SK-N-DZ (cell line): ENCODE measurements around the gene CLCA1. TPM values are rescaled to one million over a fixed set of nuclear protein-coding genes. Genes with fewer than 3 reads are reported as not detected.

Source experiments
- DNase-seq: peaks from one replicate; pipeline ENCODE4 v3.0.0-alpha.2; 2015; ENCODE audit warnings: low spot score
- polyA plus RNA-seq, 2 experiments: library from polyadenylated mRNA; depleted of rRNA; stranded (reverse); fragments of >200 nt; gene quantifications; 2 replicates each; pipeline ENCODE4 v1.2.3, GENCODE V29; 2014

The CLCA1 gene, protein sequence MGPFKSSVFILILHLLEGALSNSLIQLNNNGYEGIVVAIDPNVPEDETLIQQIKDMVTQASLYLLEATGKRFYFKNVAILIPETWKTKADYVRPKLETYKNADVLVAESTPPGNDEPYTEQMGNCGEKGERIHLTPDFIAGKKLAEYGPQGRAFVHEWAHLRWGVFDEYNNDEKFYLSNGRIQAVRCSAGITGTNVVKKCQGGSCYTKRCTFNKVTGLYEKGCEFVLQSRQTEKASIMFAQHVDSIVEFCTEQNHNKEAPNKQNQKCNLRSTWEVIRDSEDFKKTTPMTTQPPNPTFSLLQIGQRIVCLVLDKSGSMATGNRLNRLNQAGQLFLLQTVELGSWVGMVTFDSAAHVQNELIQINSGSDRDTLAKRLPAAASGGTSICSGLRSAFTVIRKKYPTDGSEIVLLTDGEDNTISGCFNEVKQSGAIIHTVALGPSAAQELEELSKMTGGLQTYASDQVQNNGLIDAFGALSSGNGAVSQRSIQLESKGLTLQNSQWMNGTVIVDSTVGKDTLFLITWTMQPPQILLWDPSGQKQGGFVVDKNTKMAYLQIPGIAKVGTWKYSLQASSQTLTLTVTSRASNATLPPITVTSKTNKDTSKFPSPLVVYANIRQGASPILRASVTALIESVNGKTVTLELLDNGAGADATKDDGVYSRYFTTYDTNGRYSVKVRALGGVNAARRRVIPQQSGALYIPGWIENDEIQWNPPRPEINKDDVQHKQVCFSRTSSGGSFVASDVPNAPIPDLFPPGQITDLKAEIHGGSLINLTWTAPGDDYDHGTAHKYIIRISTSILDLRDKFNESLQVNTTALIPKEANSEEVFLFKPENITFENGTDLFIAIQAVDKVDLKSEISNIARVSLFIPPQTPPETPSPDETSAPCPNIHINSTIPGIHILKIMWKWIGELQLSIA
- not detected in 2 replicates for polyA plus RNA-seq (2014; cell fraction: cytosol; rRNA removed)
- not detected in 2 replicates for polyA plus RNA-seq (2014; cell fraction: nucleus; rRNA removed)

DNA sequence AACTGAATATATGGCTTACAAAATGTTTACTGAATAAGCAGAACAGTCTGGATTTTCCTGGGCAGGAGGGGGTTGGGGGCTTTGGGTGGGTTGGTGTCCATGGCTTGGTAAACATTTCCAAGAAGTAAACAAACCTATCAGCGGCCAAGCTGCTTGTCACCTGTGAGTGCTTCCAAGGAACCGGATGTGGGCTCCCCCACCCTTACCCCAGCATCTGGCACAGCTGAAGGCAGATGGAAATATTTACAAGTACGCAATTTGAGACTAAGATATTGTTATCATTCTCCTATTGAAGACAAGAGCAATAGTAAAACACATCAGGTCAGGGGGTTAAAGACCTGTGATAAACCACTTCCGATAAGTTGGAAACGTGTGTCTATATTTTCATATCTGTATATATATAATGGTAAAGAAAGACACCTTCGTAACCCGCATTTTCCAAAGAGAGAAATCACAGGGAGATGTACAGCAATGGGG lies at the start of gene CLCA1:
Gene CLCA1 (plus strand): TSS at position 427 of the 477 bp plus-strand sequence. CDS start 45 bp downstream, at position 472.
- DNase-seq, result no peak

GRCh38 chr1:86419277-86419903 lies 49.3 kb upstream of the CLCA1 start:
- DNase-seq, result no peak

GRCh38 chr1:86421601-86422280 lies 47.0 kb upstream of the CLCA1 start:
- no peak for DNase-seq

GRCh38 chr1:86423473-86423872 lies 45.3 kb upstream of the CLCA1 start:
- DNase-seq, result no peak

- no peak for DNase-seq
These were observed 44.9 kb upstream of the CLCA1 start, which contains the start of gene CLCA2 for GRCh38 chr1:86423873-86424272. Gene CLCA2 (plus strand): TSS chr1:86424171. CDS start chr1:86424248, 77 bp downstream.

- no peak for DNase-seq
These were observed 39.5 kb upstream of the CLCA1 start for GRCh38 chr1:86429122-86429725.

- no peak for DNase-seq
These were observed 38.9 kb upstream of the CLCA1 start for GRCh38 chr1:86429835-86430234.

- DNase-seq, result no peak
These were observed 38.4 kb upstream of the CLCA1 start for GRCh38 chr1:86430376-86430775.

DNA sequence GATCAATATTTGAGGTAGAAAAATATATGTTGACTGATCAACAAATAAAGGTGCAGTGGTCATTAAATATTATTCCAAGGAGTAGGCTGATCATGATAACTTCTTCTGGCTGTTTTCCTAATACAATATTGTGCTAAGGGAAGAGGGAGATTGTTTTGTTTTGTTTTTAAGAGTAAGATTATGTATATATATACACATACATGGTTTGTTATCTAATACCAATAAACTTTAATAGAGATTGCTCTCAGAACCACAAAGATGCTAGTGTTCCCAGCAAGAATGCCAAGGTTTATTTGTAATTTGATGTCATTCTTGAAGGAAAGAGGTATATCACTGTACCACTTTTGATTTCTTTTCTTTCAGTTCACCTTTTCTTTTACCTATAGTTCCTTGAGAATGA lies 34.7 kb upstream of the CLCA1 start:
- DNase-seq, result no peak

GRCh38 chr1:86435327-86435726 lies 33.4 kb upstream of the CLCA1 start:
- no peak for DNase-seq

- DNase-seq, result no peak
These were observed 32.7 kb upstream of the CLCA1 start for GRCh38 chr1:86436041-86436440.

DNA sequence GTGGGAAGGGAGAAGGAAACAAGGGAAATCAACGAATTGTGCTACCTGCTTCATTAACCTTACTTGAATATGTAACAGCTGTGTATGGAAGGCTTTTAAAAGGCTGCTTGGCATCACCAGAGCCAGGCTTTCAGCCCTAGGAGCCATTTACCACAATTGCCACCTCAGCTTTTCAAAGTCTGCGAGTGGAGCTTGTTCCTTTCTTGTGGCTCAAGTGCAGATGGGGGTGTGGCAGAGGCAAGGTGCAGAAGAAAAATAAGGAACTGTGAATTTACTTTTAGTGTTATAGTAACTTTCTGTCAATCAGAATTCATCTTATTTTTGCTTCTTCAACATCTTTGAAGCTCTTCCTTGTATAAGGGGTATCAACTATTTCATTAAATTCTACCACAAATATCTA lies 27.1 kb upstream of the CLCA1 start:
- DNase-seq, result no peak

DNA sequence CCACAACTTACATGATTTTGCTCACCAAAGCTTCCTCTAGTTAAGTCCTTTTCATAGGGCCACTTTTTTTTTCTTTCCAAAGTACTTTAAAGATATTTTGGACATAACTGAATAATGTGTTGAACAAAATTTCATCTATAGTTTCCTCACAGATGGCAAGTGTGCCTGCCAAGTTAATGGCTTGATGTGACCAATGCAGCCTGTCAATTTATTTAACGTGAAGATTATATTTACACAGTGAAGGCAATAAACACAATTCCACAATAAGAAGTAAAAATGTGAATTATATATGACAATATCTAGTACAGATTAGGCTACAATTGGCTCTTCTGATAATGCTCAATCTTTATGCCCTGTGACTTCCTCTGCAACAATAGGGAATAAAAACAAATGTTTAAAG lies 26.7 kb upstream of the CLCA1 start:
- DNase-seq, result no peak

DNA sequence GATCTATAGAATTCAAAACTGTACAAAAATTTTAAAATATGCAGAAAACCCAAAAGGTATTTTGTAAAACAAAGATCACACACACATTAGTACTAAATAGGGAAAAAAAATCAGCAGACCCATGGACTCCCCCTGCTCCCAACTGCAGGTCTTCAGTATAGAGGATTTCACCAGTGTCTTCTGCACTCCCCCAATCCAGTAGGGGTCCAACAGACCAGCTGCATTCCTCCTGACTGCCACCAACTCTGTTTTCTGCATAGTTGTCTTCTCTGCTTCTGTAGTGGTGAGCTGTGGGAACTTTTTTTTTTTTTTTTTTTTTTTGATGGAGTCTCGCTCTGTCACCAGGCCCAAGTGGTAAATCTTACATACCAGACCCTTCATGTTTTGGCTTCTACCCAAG lies 22.8 kb upstream of the CLCA1 start:
- no peak for DNase-seq

- no peak for DNase-seq
These were observed 21.4 kb upstream of the CLCA1 start for GRCh38 chr1:86447198-86447790.

GRCh38 chr1:86448670-86449069 lies 20.1 kb upstream of the CLCA1 start:
- DNase-seq, result no peak

GRCh38 chr1:86449103-86449502 lies 19.6 kb upstream of the CLCA1 start:
- no peak for DNase-seq

GRCh38 chr1:86450847-86451246 lies 17.9 kb upstream of the CLCA1 start:
- DNase-seq, result no peak

DNA sequence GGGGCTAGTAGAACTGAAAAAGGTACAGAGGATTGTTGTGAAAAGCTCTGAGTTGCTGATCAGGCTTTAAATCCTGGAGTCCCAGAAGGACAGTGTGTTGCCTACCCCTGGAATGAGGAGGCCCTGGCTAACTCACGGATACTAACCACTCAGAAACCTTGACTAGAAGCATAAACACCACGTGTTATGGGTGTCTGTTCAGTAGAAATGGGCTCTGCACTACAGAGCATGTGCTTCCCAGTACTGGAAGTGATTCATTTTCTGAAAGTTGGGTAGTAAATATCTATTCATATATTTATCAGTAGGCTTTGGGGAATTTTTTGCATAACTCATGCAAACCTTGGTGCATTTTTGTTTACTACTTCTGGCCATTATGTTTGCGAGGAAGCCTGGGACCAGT lies 15.1 kb upstream of the CLCA1 start:
- DNase-seq, result no peak

- DNase-seq, result no peak
These were observed 13.7 kb upstream of the CLCA1 start for GRCh38 chr1:86455073-86455472.
